Stimulated activated CD4-positive, alpha-beta T cell treated with anti-CD3 and anti-CD28 coated beads, Interleukin-1b, Interleukin-23, amount 100 ng/mL, for 1 hour (primary cell): ENCODE data around the gene SH3D19.

Source experiments
- DNase-seq, 2 donors: peaks; one replicate each; pipeline ENCODE4 v3.0.0-alpha.2; 2020; ENCODE audit warnings: low read depth in 2 of 2

SH3D19 gene

GRCh38 chr4:151197247-151197646, 128.2 kb downstream of the SH3D19 start:
- no peak for DNase-seq

- no peak for DNase-seq
These were observed 129.6 kb downstream of the SH3D19 start for GRCh38 chr4:151195801-151196200.

- no peak for DNase-seq
These were observed 132.0 kb downstream of the SH3D19 start for GRCh38 chr4:151193414-151193813.

GRCh38 chr4:151192556-151193235, 132.7 kb downstream of the SH3D19 start:
- DNase-seq = no peak

GRCh38 chr4:151184523-151185458, 140.6 kb downstream of the SH3D19 start:
- DNase-seq = no peak

GRCh38 chr4:151182455-151182996, 142.9 kb downstream of the SH3D19 start:
- no peak for DNase-seq

GRCh38 chr4:151176685-151177084, 148.7 kb downstream of the SH3D19 start:
- DNase-seq = no peak

- DNase-seq = no peak
These were observed 149.4 kb downstream of the SH3D19 start for GRCh38 chr4:151175754-151176631.

GRCh38 chr4:151175233-151175632, 150.2 kb downstream of the SH3D19 start:
- no peak for DNase-seq

GRCh38 chr4:151174784-151175183, 150.6 kb downstream of the SH3D19 start:
- no peak for DNase-seq

- no peak for DNase-seq
These were observed 151.5 kb downstream of the SH3D19 start for GRCh38 chr4:151173871-151174270.

GRCh38 chr4:151169900-151170299, 155.5 kb downstream of the SH3D19 start:
- DNase-seq = no peak

- no peak for DNase-seq
These were observed 156.2 kb downstream of the SH3D19 start for GRCh38 chr4:151169223-151169622.

- no peak for DNase-seq
These were observed 157.8 kb downstream of the SH3D19 start for GRCh38 chr4:151167561-151167960.

- DNase-seq = no peak
These were observed 158.8 kb downstream of the SH3D19 start for GRCh38 chr4:151166636-151167035.

- no peak for DNase-seq
These were observed 160.0 kb downstream of the SH3D19 start for GRCh38 chr4:151165205-151166000.

- DNase-seq = no peak
These were observed 161.6 kb downstream of the SH3D19 start for GRCh38 chr4:151163855-151164254.

GRCh38 chr4:151158979-151159378, 166.4 kb downstream of the SH3D19 start:
- no peak for DNase-seq

- DNase-seq = no peak
These were observed 167.9 kb downstream of the SH3D19 start for GRCh38 chr4:151157543-151157942.

- no peak for DNase-seq
These were observed 171.8 kb downstream of the SH3D19 start for GRCh38 chr4:151153585-151153984.

- DNase-seq = no peak
These were observed 173.4 kb downstream of the SH3D19 start for GRCh38 chr4:151152028-151152427.
